HG03442 (cell line): ENCODE data around the gene TICAM2.

Source experiments
- ATAC-seq: cut with Tn5 transposase; IDR thresholded peaks from one replicate; pipeline ENCODE4 v1.9.1; 2021; ENCODE audit warnings: mild to moderate bottlenecking, moderate library complexity; ENCODE audit not compliant: unreplicated experiment

Gene TICAM2

DNA sequence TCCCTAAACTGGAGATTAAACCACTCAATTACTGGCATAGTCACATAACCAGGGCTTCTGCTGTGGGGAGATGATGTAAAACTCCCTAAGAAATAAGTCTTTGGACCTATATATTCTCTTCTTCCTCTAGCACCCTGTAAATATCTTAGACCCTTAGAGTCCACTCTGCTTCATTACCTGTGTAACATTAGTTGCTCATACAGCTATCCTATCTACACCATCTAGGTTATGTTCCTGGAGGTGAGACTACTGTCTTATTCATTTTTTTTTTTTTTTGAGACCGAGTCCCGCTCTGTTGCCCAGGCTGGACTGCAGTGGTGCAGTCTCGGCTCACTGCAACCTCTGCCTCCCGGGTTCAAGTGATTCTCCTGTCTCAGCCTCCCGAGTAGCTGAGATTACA lies 9.6 kb upstream of the TICAM2 start:
- no peak for ATAC-seq

GRCh38 chr5:115607935-115608334 lies 5.7 kb upstream of the TICAM2 start:
- no peak for ATAC-seq

DNA sequence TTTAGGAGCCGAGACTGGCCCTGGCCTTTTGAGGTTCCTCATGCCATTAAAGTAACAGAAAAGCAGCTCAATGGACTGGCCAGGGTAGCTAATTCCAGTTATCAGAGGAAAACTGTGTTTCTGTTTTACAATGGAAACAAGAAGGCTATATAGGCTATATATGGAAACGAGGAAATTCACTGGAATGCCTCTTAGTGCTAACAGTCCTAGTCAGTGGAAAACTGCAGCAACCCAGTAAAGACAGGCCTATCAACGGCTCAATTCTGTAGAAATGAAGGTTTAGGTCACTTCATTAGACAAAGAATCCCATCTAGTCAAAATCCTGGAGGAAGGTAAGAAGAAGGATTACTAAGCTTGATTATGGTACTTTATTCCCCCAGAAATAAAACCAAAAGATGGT lies 3.2 kb upstream of the TICAM2 start:
- ATAC-seq, result no peak

GRCh38 chr5:115602591-115603125 lies 379 bp upstream of the TICAM2 start:
- peak; percentile 0 for ATAC-seq

DNA sequence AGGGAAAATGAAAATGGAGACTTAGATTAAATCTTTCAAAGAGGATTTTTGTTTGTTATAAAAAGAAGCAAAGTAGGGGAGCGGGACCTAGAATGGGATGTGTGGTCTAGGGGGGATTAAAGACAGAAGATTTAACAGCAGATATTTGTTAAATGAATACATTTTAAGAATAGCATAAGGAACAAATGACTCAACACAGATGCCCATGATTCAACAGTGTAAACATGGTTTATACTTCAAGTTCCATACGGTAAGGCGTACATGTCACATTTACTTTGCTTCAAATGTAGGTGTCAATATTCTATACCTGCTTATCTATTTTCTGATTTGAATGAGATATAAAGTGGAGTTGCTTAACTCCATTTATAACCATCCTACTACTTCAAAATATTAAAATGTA lies 1.5 kb downstream of the TICAM2 start:
- no peak for ATAC-seq

- peak; percentile 4 for ATAC-seq
These were observed 2.4 kb downstream of the TICAM2 start for GRCh38 chr5:115599924-115600323.

DNA sequence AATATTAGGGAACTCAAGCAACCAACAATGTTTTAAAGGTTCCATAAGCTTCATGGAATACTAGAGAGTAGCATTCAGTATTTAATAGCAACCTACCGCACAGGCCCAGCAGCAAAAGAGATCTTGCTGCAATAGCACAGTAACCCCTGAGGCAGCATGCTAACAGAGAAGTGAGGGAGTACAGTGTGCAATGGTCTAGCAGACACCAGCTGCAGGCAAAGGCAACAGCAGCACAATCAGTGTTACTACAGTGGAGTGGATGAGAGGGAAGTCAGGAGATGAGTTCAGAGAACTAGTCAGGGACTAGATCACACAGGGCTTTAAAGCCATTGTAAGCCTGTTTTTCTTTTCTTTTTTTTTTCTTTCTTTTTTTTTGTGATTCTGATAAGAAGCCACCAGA lies 2.8 kb downstream of the TICAM2 start:
- ATAC-seq, result peak; percentile 40

DNA sequence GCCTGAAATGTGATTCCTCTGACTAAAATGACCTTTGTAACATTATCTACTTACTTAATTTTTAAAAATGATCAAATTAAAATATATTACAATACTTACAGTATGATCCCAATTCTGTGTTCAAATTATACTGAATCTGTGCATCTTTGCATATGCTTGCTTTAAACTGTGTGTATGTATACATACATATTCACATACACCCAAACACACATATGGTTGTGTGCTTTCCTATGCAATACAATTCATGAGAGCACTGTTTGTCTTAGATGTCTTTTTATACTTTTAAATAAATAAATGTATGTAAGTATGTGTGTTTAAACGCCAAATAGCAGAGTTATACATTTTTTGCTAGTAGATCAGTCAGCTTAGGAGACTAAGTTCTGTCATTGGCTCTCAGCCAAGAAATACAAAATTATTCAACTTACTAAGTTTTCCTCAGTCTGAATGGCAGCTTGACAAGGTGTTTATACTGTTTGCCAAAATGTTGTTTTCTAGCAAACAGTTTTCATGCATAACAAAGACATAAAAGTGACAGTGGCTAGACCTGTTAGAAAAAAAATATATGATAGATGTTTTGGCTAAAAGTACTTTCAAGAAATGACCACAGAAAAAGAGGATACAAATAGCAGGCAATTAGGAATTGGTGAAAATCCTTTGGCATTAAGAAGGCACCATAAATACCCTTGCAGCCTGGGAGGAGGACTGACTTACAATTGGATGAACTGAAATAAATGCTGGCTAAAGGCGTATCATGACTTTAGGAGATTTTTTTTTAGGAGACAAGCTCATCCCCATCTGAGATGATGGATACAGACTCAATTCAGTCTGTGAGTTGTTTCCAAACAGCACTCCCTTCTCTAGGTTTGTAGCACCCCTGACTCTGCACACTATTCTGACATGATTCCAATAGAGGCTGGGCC lies 7.9 kb downstream of the TICAM2 start:
- no peak for ATAC-seq

GRCh38 chr5:115589043-115589442 lies 13.2 kb downstream of the TICAM2 start:
- no peak for ATAC-seq

DNA sequence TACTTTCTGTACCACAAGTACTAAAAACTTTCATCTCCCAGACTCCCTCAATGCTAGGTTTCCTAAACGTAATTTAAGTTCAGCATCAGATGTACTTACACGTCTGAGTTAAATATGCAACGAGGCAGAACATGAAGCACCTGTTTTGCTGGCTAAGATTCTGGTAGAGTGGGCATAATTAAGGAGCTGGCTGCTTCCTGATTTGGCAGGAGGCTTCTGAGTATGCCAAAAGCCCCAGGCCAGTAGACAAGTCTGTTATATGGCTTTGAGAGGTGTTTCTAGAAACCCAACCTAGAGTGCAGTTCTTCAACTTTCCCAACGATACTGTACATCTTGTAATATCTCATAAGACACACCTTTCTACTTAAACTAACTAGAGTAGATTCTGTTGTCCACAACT lies 13.6 kb downstream of the TICAM2 start:
- ATAC-seq, result no peak

- peak; percentile 47 for ATAC-seq
These were observed 15.6 kb downstream of the TICAM2 start for GRCh38 chr5:115586525-115587146.

GRCh38 chr5:115585265-115585664 lies 17.0 kb downstream of the TICAM2 start:
- no peak for ATAC-seq

DNA sequence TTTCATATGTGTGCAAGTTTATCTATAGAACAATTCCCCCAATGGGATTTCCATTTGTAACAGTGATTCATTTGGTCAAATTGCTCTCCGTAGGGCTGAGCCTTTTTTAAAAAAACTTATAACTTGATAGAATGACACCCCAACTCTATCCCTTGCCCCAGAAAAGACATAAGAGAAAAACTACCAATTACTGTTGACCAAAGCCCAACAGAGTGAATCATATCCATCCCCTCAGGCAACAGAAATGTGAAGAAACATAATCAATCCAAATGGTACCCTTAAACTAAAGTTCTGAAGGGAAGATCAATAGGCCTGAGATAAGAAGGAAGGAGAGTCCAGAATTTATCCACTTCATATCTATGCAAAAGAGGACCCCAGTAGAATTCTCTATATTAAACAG lies 17.8 kb downstream of the TICAM2 start:
- no peak for ATAC-seq

DNA sequence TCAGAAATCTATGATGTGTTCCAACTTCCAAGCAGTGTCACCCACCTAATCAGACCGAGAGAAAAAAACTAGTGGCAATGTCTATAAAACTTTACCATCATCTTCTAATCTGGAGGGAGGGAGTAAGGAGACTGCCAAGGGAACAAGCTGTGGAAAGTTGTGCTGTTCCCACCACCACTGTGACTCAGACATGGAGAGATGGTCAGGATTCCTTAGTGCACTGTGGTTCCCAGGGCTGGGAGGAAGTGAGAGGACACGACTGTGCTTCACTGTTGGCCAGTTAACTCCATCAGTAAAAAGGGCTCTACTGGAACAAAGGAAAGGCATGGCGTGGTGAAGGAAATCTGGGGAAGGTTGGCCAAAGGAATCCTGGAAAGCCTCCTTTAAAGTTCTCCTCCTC lies 18.8 kb downstream of the TICAM2 start:
- no peak for ATAC-seq

GRCh38 chr5:115580941-115581340 lies 21.3 kb downstream of the TICAM2 start:
- ATAC-seq, result no peak

- peak; percentile 67 for ATAC-seq
These were observed 22.5 kb downstream of the TICAM2 start for GRCh38 chr5:115579747-115580173.

DNA sequence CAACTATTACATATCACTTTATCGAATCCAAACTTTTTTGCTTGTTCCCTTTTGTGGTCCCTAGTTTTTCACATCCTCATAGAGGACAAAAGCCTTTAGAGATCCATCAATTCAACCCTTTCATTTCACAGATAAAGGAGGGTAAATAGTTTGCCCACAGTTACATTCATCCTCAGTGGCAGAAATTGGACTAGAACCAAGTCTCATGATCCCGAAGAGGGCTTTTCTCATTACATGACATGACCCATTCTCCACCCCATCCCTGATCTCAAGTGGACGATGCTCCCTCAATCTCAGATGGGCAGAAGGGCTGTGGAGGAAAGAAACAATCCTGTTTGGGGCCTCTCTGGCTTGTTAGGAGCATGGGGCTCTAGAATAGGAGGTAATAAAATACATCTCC lies 23.1 kb downstream of the TICAM2 start:
- peak; percentile 0 for ATAC-seq

GRCh38 chr5:115578657-115579056 lies 23.6 kb downstream of the TICAM2 start:
- peak; percentile 52 for ATAC-seq

- no peak for ATAC-seq
These were observed 24.5 kb downstream of the TICAM2 start for GRCh38 chr5:115577741-115578140.

DNA sequence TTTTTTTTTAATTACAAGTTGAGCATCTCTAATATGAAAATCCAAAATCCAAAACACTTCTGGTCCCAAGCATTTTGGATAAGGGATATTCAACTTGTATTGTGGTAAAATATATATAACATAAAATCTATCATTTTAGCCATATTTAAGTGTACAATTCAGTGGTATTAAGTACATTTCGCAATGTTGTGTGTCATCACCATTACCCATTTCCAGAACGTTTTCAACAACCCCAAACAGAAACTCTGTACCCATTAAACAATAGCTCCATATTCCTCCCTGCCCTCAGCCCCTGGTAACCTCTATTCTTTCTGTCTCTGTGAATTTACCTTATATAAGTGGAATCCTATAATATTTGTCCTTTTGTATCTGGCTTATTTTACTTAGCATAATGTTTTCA lies 24.9 kb downstream of the TICAM2 start:
- no peak for ATAC-seq

DNA sequence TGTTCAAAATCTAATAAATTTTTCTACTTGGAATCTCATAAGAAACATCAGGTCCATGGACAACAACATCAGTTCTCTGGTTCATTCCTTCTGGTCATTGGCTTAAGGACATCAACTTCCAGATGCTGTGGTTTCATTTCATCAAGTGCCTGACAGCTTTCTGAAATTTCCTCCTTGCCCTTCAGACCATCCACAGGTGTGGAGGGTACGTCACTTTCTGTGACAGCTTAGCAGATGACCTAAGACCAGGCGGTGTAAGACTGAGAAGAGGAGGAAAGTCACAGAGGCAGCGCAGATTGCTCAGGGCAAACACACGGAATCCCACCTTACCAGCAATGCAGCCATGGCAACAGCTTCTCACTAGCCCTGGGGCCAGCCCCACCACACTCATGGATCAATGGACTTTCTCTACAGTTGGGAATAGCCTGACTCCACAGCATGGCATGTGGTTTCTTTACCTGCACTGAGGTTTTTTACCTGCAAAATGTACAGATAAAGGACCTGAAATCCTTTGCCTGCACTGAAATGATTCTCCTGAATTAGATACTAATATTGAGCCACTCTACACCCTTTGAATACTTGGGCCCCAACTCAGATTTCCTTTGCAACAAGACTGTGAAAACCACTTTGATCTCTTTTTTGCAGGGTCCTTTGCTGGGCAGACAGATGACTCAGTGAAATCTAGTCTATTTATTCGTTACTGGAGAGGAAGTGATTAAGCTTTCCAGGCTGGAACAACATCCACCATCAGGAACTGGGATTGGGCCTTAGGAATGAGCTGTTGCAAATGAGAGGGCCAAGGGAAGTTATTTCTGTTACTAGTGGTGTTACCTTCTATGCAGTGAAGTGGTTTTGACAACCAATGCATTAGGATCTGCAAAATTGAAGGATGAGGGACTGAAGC lies 26.9 kb downstream of the TICAM2 start:
- no peak for ATAC-seq
